Measurements from ENCODE around the gene MEX3D.

- no peak for TF ChIP-seq EZH2 (IDR thresholded peaks at IDR 0.05; ENCODE audit: borderline replicate concordance, insufficient read depth, low read depth, low read length, poor library complexity, severe bottlenecking)
- TF ChIP-seq, protein P1, sequence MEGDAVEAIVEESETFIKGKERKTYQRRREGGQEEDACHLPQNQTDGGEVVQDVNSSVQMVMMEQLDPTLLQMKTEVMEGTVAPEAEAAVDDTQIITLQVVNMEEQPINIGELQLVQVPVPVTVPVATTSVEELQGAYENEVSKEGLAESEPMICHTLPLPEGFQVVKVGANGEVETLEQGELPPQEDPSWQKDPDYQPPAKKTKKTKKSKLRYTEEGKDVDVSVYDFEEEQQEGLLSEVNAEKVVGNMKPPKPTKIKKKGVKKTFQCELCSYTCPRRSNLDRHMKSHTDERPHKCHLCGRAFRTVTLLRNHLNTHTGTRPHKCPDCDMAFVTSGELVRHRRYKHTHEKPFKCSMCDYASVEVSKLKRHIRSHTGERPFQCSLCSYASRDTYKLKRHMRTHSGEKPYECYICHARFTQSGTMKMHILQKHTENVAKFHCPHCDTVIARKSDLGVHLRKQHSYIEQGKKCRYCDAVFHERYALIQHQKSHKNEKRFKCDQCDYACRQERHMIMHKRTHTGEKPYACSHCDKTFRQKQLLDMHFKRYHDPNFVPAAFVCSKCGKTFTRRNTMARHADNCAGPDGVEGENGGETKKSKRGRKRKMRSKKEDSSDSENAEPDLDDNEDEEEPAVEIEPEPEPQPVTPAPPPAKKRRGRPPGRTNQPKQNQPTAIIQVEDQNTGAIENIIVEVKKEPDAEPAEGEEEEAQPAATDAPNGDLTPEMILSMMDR (IDR thresholded peaks at IDR 0.05): no peak
Observed at GRCh38 chr19:1566392-1567115, 1.6 kb downstream of the MEX3D start.
